ENCODE results near the gene AKR1C8. TPM values are rescaled to one million over a fixed set of nuclear protein-coding genes. Genes with fewer than 3 reads are reported as not detected.
"Not testable (repeated sequence)": the region's sequence is repeated elsewhere in the genome, so short reads cannot be mapped to it uniquely, and the experiment has no call there.

Gene AKR1C8
- total and polyA plus RNA-seq, 8 donors, result 0.26 TPM; not detected in 7

- H3K4me1 ChIP-seq, result no peaks in the 10 kb centered on the region
- ATAC-seq (no peak), DNase-seq (no peak)
- peaks cover 0 to 10% of the 10 kb centered on the region in 2 donors for H3K9me3 ChIP-seq
- H3K36me3 ChIP-seq, result no peaks in the 10 kb centered on the region
- TF ChIP-seq CTCF (IDR thresholded peaks at IDR 0.05), result no peak
- intact Hi-C loops (cut with DNase I), result no loop called here
- no peaks in the 10 kb centered on the region for H3K27me3 ChIP-seq
- no peak overlapping the region for H3K4me3 ChIP-seq
- H3K27ac ChIP-seq, result no peak overlapping the region
Observed at GRCh38 chr10:5219262-5219661, 34.3 kb upstream of the AKR1C8 start.

GRCh38 chr10:5216801-5217200 is 31.9 kb upstream of the AKR1C8 start:
- intact Hi-C loops (cut with DNase I), result no loop called here
- no peak for TF ChIP-seq CTCF (IDR thresholded peaks at IDR 0.05)
- Histone ChIP-seq H3K27me3 (no peaks in the 10 kb centered on the region), H3K36me3 (no peaks in the 10 kb centered on the region), H3K27ac (no peak overlapping the region), H3K9me3 (no peaks in the 10 kb centered on the region), H3K4me1 (no peaks in the 10 kb centered on the region), H3K4me3 (no peak overlapping the region)
- ATAC-seq, result no peak
- no peak for DNase-seq

- H3K9me3 ChIP-seq, result no peaks in the 10 kb centered on the region
- intact Hi-C loops (cut with DNase I), result no loop called here
- H3K36me3 ChIP-seq, result no peaks in the 10 kb centered on the region
- ATAC-seq (no peak), DNase-seq (no peak)
- no peaks in the 10 kb centered on the region for H3K4me1 ChIP-seq
- H3K4me3 ChIP-seq, result no peak overlapping the region
- TF ChIP-seq CTCF (IDR thresholded peaks at IDR 0.05), result no peak
- no peak overlapping the region for H3K27ac ChIP-seq
- H3K27me3 ChIP-seq, result no peaks in the 10 kb centered on the region
Observed at GRCh38 chr10:5211696-5212536, 27.0 kb upstream of the AKR1C8 start.

GRCh38 chr10:5210261-5210660 is 25.3 kb upstream of the AKR1C8 start:
- H3K4me1 ChIP-seq; H3K4me3 ChIP-seq; intact Hi-C loops (cut with DNase I); DNase-seq; H3K9me3 ChIP-seq; ATAC-seq; H3K36me3 ChIP-seq; H3K27ac ChIP-seq; H3K27me3 ChIP-seq: not testable (repeated sequence)

GRCh38 chr10:5209776-5210175 is 24.8 kb upstream of the AKR1C8 start:
- H3K27me3 ChIP-seq; ATAC-seq; intact Hi-C loops (cut with DNase I); H3K4me3 ChIP-seq; H3K27ac ChIP-seq; H3K36me3 ChIP-seq; H3K9me3 ChIP-seq; H3K4me1 ChIP-seq; DNase-seq: not testable (repeated sequence)

- Histone ChIP-seq H3K27ac (no peak overlapping the region), H3K4me1 (no peaks in the 10 kb centered on the region), H3K4me3 (no peak overlapping the region), H3K27me3 (no peaks in the 10 kb centered on the region), H3K36me3 (no peaks in the 10 kb centered on the region), H3K9me3 (peaks cover 0 to 13% of the 10 kb centered on the region in 2 donors)
- no peak for TF ChIP-seq CTCF (IDR thresholded peaks at IDR 0.05)
- DNase-seq (no peak), ATAC-seq (no peak)
- intact Hi-C loops (cut with DNase I), result no loop called here
Observed at GRCh38 chr10:5206799-5207198, 21.8 kb upstream of the AKR1C8 start.

Data from left lung (tissue), 10 donors.